Activated T-cell treated with anti-CD3 and anti-CD28 coated beads, Interleukin-2, amount 50 U/mL, for 72 hours (primary cell): ENCODE results near the gene PTGIR. TPM values are rescaled to one million over a fixed set of nuclear protein-coding genes. Genes with fewer than 3 reads are reported as not detected.
A peak's percentile ranks its signal among the peaks of the same experiment; 100 is the strongest.

Source experiments
- ATAC-seq, 2 donors: fragments of 150-1000 bp; cut with Tn5 transposase; replicated peaks in 1 of 2; 2 replicates each; pipeline ENCODE4 v1.10.0; 2021; ENCODE audit warnings: moderate library complexity in 2 of 2, mild to moderate bottlenecking in 1 of 2
- DNase-seq, 2 donors: peaks; one replicate each; pipeline ENCODE4 v3.0.0; 2021 to 2022; ENCODE audit warnings: mixed read lengths in 1 of 2
- H3K27ac Mint-ChIP-seq: one replicate; pipeline ENCODE4 v1.8.0; 2022; ENCODE audit warnings: mild to moderate bottlenecking, moderate library complexity, mixed read lengths
- H3K27me3 Mint-ChIP-seq: one replicate; pipeline ENCODE4 v1.8.0; 2022; ENCODE audit warnings: low read depth, mixed read lengths
- H3K36me3 Mint-ChIP-seq, 2 donors: one replicate each; pipeline ENCODE4 v1.8.0; 2022; ENCODE audit warnings: mixed read lengths in 2 of 2, mild to moderate bottlenecking in 1 of 2; ENCODE audit not compliant: insufficient read depth in 2 of 2
- H3K4me1 Mint-ChIP-seq: one replicate; pipeline ENCODE4 v1.8.0; 2022; ENCODE audit warnings: low read depth, mixed read lengths
- H3K4me3 Mint-ChIP-seq, 2 donors: one replicate each; pipeline ENCODE4 v1.8.0; 2022; ENCODE audit warnings: mild to moderate bottlenecking in 2 of 2, mixed read lengths in 2 of 2, moderate library complexity in 2 of 2
- H3K9me3 Mint-ChIP-seq, 2 donors: one replicate each; pipeline ENCODE4 v1.8.0; 2022; ENCODE audit warnings: mixed read lengths in 2 of 2
- total RNA-seq, 2 donors: library from RNA; stranded (reverse); gene quantifications; one replicate each; pipeline ENCODE4 v1.2.3, GENCODE V29; 2022

The PTGIR gene
- total RNA-seq, 2 donors from 2014 or later = 32.4 to 47.1 TPM

DNA sequence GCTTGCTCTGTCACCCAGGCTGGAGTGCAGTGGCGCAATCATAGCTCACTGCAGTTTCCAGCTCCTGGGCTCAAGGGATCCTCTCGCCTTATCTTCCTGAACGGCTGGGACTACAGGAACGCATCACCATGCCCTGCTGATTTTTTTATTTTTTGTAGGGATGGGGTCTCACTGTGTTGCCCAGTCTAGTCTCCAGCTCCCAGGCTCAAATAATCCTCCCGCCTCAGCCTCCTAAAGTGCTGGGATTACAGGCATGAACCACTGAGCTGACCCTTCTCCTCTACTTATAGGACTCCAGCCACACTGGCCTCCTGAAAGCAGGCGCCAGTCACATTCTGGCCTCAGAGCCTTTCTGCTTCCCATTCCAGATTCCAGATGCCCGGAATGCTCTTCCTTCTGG, 25.6 kb upstream of the PTGIR start:
- H3K27me3 Mint-ChIP-seq = peaks cover 32% of the 10 kb centered on the region

DNA sequence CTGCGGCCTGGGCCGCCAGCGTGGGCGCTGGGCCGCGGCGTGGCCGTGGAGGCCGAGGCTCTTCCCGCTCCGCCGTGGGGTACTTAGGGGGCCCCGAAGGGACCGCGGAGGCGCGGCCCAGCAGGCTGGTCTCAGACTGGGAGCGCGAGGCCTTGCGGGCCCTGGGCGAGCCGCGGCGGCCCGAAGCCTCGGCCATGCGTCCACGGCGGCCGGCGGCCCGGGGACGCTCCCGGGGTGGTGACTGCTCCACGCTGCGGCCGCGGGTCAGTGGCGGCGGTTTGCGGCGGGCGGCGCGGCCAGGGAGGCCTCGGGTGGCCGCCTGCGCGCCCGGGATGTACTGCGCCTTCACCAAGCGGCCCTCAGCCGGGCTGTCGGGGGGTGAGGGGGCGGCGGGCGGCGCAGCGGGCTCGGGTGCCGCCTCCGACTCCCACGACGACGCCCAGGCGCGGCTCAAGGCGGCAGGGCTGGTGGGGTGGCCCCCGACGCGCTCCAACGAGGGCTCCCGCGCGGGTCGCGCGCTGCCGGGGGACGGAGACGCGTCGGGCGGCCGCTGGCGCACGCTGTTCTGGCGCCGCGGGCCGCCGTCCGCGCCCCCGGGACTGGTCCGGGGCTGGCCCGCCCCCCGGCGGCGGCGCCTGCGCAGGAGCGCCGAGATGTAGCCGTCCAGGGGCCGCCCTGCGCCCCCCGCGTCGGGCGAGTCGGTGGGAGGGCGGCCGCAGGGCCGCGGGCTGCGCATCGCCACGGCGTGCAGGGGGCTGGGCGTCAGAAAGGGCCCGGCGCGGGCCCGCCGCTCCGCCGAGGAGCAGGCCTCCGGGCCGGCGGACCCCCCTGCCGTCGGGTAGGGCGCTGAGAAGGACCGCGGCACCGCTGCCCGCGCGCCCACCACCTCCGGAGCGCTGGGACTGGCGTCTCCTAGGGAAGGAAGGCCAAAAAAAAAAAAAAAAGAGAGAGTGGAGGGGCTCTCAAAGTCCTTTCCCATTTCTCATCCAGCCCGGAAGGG, 24.4 kb upstream of the PTGIR start:
- H3K9me3 Mint-ChIP-seq = no peaks in the 10 kb centered on the region
- no peak overlapping the region for H3K27ac Mint-ChIP-seq
- DNase-seq = no peak
- H3K4me3 Mint-ChIP-seq = peak overlapping the region; percentile 39 to 65
- H3K27me3 Mint-ChIP-seq = peaks cover 26% of the 10 kb centered on the region
- peaks cover 16% of the 10 kb centered on the region for H3K4me1 Mint-ChIP-seq
- peak in 1 of 2 donors; percentile 5 for ATAC-seq
- peaks cover 1 to 11% of the 10 kb centered on the region in 2 donors for H3K36me3 Mint-ChIP-seq

More for the DNA sequence above, 25.6 kb upstream of the PTGIR start:
- no peak for DNase-seq
- Mint-ChIP-seq H3K36me3 (peaks cover 1 to 11% of the 10 kb centered on the region in 2 donors), H3K4me3 (peak overlapping the region; percentile 11 to 65), H3K4me1 (peaks cover 16% of the 10 kb centered on the region), H3K9me3 (no peaks in the 10 kb centered on the region), H3K27ac (no peak overlapping the region)
- ATAC-seq = no peak

DNA sequence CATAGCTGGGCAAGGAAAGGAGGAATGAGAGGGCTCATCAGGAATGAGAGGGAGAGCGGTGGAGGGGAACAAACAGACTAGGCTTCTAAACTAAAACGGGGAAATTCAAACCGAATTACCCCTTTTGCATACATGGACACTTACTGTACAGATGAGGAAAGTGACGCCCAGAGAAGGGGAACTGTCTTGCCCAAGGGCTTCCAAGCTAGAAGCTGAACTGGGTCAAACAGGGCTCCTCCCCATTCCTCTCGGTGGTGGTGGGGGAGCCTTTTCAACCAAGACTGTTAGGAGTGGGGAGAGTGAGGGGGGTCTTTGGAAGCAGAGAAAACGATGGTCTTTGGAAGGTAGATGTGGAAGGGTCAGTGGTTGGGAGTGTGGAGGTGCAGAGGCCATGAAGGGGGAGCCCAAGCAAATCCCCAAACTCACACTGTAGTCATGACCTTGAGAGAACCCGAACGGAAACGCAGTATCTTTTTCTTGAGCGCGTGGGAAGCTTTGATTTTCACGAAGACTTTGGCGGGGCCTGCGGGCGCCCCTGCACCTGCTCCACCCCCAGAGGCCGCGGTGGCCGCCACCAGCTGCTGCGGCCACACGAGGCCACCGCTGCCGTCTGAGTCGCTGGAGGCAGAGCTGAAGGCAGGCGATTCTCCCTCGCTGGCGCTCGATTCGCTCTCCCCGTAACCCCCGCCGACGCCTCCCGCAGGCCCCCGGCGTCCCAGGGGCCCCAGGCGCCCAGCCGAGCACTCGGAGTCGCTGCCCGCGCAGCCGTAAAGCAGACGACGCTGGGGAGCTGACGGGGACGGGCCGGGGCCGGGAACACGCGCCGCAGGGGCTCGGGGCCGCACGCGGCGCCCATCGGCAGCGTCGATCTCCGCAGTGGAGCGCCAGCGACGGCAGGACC, 23.4 kb upstream of the PTGIR start:
- peaks cover 26% of the 10 kb centered on the region for H3K27me3 Mint-ChIP-seq
- peaks cover 16% of the 10 kb centered on the region for H3K4me1 Mint-ChIP-seq
- H3K9me3 Mint-ChIP-seq = no peaks in the 10 kb centered on the region
- no peak overlapping the region for H3K27ac Mint-ChIP-seq
- peak overlapping the region; percentile 4 to 71 for H3K4me3 Mint-ChIP-seq
- peak in 1 of 2 donors; percentile 24 for DNase-seq
- ATAC-seq = peak; percentile 36 to 72
- peaks cover 1 to 11% of the 10 kb centered on the region in 2 donors for H3K36me3 Mint-ChIP-seq

DNA sequence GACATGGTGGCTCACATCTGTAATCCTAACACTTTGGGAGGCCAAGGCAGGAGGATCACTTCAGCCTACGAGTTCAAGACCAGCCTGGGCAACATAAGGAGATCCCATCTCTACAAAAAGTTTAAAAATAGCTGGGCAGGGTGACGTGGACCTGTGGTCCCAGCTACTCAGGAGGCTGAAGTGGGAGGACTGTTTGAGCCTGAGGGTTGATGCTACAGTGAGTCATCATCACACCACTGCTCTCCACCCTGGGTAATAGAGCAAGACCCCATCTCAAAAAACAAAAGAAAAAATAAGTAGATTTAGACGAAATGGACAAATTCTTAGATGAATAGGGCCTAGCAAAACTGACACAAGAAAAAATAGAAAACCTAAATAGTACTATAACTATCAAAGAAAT, 21.5 kb upstream of the PTGIR start:
- no peak for ATAC-seq
- peaks cover 26% of the 10 kb centered on the region for H3K27me3 Mint-ChIP-seq

DNA sequence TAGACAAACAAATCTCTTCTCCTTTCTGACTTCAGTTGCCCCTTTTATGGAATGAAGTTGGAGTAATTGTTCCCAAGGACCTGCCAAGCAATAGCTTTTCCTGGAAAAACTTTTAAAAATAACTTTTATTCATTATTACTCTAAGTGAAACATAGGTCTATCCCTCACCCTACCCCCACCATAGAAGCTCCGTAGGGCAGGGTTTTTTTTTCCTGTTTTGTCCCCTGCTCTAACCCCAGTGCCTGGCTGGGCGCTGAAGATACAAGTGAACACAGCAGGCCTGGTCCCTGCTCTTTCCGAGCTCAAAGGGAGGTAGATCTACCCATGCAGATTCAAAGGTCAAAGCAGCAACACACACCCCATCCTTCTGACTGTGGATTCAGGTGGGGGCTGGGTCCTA, 19.8 kb upstream of the PTGIR start:
- no peak for DNase-seq
- H3K27ac Mint-ChIP-seq = no peak overlapping the region
- peaks cover 19% of the 10 kb centered on the region for H3K27me3 Mint-ChIP-seq
- no peak for ATAC-seq
- no peak overlapping the region for H3K4me3 Mint-ChIP-seq
- peaks cover 8% of the 10 kb centered on the region for H3K4me1 Mint-ChIP-seq
- peaks cover 0 to 9% of the 10 kb centered on the region in 2 donors for H3K36me3 Mint-ChIP-seq
- no peaks in the 10 kb centered on the region for H3K9me3 Mint-ChIP-seq

More for the DNA sequence above, 21.5 kb upstream of the PTGIR start:
- Mint-ChIP-seq H3K9me3 (no peaks in the 10 kb centered on the region), H3K36me3 (peaks cover 1 to 11% of the 10 kb centered on the region in 2 donors), H3K4me3 (no peak overlapping the region), H3K4me1 (peaks cover 16% of the 10 kb centered on the region), H3K27ac (no peak overlapping the region)
- DNase-seq = no peak

DNA sequence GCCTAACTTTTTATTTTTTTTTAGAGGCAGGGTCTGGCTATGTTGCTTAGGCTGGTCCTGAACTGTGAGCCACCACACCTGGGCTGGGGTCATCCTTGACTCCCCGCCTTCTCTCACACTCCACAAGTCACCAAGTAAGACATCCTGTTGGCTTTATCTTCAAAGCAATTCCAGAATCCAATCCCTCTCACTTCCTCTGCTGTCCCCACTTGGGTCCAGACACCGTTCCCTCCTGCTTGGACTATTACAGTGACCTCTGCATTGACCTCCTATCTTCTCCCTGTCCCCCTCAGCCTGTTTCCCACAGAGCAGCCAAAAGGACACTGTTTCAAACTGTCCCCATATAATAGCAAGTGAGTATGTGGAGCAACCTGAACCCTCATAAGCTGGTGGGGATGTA, 15.8 kb upstream of the PTGIR start:
- ATAC-seq (no peak), DNase-seq (no peak)
- H3K27me3 Mint-ChIP-seq = peaks cover 6% of the 10 kb centered on the region
- H3K4me1 Mint-ChIP-seq = no peaks in the 10 kb centered on the region
- H3K4me3 Mint-ChIP-seq = peak overlapping the region; percentile 2 to 48
- H3K36me3 Mint-ChIP-seq = peaks cover 0 to 2% of the 10 kb centered on the region in 2 donors
- no peak overlapping the region for H3K27ac Mint-ChIP-seq
- no peaks in the 10 kb centered on the region for H3K9me3 Mint-ChIP-seq

DNA sequence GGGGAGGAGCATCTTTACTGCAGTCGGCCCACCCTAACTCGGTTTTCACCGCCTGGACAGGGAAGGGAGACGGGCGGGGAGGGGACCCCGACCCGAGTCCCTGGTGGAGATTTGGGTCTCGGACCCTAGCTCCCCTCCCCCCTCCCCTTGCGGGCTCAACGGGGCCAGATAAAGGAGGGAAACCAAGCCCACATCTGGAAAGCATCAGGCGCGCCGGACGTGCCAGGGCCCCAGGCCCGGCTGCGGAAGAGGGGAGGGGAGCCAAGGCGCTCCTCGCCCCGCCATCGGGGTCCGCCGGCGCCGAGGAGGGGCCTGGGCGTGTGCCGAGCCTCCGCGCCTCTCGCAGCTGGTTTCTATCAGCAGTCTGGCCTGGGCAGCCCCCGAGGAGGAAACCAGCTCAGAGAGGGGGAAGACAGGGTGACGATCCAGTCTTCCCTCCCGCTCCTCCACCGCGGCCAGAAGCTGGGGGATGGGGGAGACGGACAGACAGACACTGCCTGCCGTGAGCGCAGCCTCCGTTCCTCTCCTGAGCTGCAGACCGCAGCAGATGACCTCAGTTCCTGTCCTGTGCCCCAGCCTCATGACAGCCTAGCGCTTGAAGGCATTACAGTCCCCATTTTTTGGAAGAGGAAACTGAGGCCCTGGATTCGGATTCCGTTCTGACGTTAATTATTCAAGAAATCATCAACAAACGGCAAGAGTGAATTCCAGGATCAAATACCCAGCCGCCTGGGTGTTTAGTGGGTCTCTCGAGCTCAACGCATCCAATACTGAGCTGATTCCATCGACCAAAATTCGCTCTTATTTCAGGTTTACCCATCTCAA, 14.7 kb upstream of the PTGIR start:
- no peaks in the 10 kb centered on the region for H3K9me3 Mint-ChIP-seq
- H3K27me3 Mint-ChIP-seq = peaks cover 6% of the 10 kb centered on the region
- ATAC-seq (no peak), DNase-seq (peak; percentile 55 to 56)
- H3K27ac Mint-ChIP-seq = no peak overlapping the region
- H3K36me3 Mint-ChIP-seq = no peaks in the 10 kb centered on the region
- no peaks in the 10 kb centered on the region for H3K4me1 Mint-ChIP-seq
- peak overlapping the region in 1 of 2 donors; percentile 17 for H3K4me3 Mint-ChIP-seq

DNA sequence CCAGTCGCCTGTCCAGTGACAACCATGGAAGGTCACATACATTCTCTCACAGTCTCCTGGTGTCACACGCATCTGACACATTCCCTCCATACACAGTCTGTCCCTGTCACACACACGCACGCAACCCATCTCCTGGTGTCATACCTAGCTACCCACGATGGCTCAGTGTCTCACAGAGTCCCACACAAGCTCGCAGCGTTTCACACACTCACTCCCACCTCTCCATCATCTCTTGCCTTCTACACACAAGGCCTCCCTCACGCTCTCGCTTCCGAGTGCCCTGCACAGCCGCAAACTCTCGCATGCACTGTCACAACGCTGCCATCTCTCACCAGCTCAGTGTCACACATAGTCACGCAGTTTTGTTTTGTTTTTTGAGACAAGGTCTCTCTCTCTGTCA, 12.3 kb upstream of the PTGIR start:
- peaks cover 12% of the 10 kb centered on the region for H3K4me1 Mint-ChIP-seq
- no peaks in the 10 kb centered on the region for H3K36me3 Mint-ChIP-seq
- H3K27me3 Mint-ChIP-seq = peaks cover 6% of the 10 kb centered on the region
- no peaks in the 10 kb centered on the region for H3K9me3 Mint-ChIP-seq
- no peak overlapping the region for H3K4me3 Mint-ChIP-seq
- no peak overlapping the region for H3K27ac Mint-ChIP-seq
- no peak for ATAC-seq
- DNase-seq = peak in 1 of 2 donors; percentile 53

DNA sequence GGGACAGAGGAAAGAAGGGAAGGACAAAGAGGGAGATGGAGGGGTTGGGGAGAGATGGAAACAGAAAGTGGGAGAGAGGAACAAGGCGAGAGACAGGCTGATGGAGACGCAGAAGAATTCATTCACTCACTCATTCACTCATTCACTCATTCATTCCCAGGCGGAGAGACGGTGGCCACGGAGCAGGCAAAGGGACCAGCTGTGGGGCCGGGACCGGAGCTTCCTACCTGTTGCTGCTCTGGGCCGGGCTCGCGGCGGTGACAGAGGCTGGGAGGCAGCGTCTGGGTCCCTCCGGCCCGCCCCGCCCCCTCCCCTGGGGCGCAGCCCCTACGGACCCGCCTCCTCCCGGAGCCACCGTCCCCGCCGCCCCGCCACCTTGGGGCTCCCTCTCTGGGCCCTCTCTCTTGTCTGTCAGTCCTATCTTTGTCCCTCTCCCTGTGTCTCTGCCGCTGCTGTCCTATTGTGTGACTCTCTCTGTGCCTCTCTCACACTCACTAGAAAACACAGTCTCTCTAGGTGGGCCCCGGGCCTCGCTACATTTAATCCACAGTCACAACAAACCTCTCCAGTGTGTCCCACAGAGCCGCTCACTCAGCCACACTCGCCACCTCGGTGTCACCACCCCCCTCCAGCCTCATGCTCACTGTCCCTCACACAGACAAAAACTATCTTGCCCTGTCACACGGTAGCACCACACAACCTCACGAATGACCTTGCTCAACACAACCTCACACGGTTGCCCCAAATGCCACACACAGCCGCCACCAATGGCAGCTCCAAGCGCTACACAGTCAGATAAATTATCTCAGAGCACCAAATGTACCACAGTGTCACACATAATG, 11.3 kb upstream of the PTGIR start, which contains the start of gene GNG8:
GNG8 (minus strand) TSS at position 283 of the 842 bp plus-strand sequence. CDS start 1,520 bp downstream, outside the sequence.
- Mint-ChIP-seq H3K27ac (no peak within 1 kb of the TSS), H3K27me3 (peaks cover 6% of the 10 kb centered on the region), H3K9me3 (no peaks in the 10 kb centered on the region), H3K4me3 (peak within 1 kb of the TSS; percentile 76 to 80), H3K36me3 (no peaks in the 10 kb centered on the region), H3K4me1 (peaks cover 12% of the 10 kb centered on the region)
- DNase-seq = peak; percentile 51 to 67
- ATAC-seq = no peak

DNA sequence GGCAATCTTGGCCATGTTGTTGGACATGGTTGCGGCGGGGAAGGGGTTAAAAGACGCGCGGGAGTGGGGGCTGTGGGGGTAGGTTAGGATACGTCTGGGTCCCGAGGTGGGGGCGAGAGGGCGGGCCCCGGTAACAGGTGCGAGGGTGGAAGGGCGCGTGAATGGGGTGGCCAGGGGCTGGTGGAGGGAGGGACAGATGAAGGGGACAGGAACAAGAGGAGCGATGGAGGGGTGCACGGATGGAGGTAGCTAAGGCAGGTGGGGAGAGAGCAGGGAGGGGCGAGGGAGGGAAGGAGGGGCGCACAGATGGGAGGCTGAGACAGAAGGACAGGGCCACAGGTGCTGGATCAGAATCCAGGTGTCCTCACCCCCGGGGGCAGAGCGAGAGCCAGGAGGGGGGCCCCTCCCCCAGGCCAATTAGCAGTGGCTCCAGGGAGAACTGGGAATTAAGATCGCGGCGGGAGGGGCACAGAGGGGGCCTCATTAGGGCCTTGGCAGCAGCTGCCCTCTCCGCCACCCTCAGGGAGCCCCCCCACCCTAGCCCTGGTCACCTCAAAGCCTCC, 9.8 kb upstream of the PTGIR start:
- Mint-ChIP-seq H3K4me1 (peaks cover 12% of the 10 kb centered on the region), H3K27me3 (no peaks in the 10 kb centered on the region), H3K27ac (no peak overlapping the region), H3K36me3 (no peaks in the 10 kb centered on the region), H3K4me3 (peak overlapping the region; percentile 76 to 80), H3K9me3 (no peaks in the 10 kb centered on the region)
- DNase-seq = peak in 1 of 2 donors; percentile 42
- no peak for ATAC-seq

DNA sequence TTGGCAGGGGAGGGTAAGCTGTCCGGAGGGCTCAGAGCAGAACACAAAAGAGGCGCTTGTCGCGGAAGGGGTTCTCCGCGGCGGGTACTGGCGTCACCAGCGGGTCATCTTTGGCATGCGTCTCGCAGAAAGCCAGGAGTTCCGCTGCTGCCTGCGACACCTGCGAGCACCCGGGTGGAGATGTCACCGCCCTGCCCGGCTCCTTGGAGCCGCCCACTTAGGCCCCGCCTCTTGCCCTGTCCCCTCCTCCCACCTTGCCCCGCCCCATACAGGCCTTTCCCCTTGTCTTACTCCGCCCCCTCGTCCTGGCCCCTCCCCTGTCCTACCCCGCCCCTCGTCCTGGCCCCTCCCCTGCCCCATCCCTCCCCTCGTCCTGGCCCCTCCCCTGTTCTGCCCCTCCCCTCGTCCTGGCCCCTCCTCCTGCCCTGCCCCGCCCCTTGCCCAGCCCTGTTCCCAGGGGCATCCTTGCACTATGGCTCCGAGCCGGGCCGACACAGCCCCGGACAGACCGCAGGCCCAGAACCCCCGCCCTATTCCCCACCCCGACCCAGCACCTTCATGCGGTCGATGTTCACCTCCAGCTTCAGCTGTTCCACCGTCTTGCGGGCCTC, 9.3 kb upstream of the PTGIR start:
- ATAC-seq (peak; percentile 54 to 58), DNase-seq (peak; percentile 99)
- H3K4me3 Mint-ChIP-seq = peak overlapping the region; percentile 76 to 80
- H3K4me1 Mint-ChIP-seq = peaks cover 12% of the 10 kb centered on the region
- no peak overlapping the region for H3K27ac Mint-ChIP-seq
- H3K27me3 Mint-ChIP-seq = no peaks in the 10 kb centered on the region
- H3K9me3 Mint-ChIP-seq = no peaks in the 10 kb centered on the region
- no peaks in the 10 kb centered on the region for H3K36me3 Mint-ChIP-seq
